Right lung (tissue), 5 donors: ENCODE data around the gene MRNIP. TPM values are rescaled to one million over a fixed set of nuclear protein-coding genes. Genes with fewer than 3 reads are reported as not detected.
"Not testable (repeated sequence)": the region's sequence is repeated elsewhere in the genome, so short reads cannot be mapped to it uniquely, and the experiment has no call there.

Experiments used
- DNase-seq, 2 donors: peaks; one replicate each; pipeline ENCODE4 v3.0.0-alpha.2; 2013
- polyA plus RNA-seq, 5 donors: library from polyadenylated mRNA; unstranded; fragments of 120-200 nt; gene quantifications; one replicate each; pipeline versions ENCODE4 v1.2.1 to v1.2.3, GENCODE V29; 2013; ENCODE audit warnings: inconsistent platforms in 1 of 5, low replicate concordance in 1 of 5; ENCODE audit not compliant: insufficient read length in 5 of 5, insufficient read depth in 1 of 5

Gene MRNIP
- polyA plus RNA-seq, 5 donors, result 38.9 to 53.4 (median 43.3) TPM

DNA sequence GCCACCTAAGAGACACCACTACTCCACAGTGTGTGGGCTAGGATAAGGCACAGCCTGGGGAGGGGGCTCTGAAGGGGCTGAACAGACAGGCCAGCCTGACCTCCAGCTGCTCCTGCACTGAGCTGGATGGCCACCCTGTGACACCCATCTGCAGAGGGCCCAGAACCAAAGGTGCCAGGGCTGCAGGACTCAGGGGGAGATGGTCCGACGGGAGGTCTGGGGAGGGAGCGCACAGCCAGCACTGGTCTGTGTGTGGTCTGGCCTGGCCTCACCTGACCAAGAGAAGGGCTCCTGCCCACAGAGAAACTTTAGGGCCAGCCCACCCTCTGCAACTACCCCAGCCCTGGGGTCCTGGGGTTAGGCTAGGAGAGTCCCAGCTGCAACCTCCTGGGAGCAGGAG, 64.0 kb downstream of the MRNIP start:
- DNase-seq, result no peak

DNA sequence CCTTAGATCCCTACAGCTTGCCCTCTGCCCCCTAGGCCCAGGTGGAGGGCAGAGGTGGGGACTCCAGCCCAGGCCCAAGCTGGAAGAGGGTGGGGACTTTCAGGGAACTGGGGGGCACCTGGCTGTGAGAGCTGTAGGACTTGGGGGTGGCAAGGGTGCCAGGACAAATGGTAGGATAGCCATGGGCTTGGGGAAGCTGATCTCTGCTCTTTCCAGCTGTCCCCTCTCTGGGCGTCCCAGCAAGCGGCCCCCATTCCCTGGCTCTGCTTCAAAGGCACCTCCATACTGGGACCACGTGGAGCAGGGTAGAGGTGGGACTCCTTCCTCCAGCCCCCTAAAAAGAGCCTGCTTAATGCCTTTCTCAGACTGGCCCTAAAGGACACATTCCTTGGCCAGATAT, 64.4 kb downstream of the MRNIP start:
- DNase-seq, result no peak

- no peak for DNase-seq
Measured at GRCh38 chr5:179793468-179794139, 65.0 kb downstream of the MRNIP start, which contains the start of gene LTC4S. LTC4S (plus strand) TSS chr5:179793986; CDS start chr5:179794081, 95 bp downstream.

DNA sequence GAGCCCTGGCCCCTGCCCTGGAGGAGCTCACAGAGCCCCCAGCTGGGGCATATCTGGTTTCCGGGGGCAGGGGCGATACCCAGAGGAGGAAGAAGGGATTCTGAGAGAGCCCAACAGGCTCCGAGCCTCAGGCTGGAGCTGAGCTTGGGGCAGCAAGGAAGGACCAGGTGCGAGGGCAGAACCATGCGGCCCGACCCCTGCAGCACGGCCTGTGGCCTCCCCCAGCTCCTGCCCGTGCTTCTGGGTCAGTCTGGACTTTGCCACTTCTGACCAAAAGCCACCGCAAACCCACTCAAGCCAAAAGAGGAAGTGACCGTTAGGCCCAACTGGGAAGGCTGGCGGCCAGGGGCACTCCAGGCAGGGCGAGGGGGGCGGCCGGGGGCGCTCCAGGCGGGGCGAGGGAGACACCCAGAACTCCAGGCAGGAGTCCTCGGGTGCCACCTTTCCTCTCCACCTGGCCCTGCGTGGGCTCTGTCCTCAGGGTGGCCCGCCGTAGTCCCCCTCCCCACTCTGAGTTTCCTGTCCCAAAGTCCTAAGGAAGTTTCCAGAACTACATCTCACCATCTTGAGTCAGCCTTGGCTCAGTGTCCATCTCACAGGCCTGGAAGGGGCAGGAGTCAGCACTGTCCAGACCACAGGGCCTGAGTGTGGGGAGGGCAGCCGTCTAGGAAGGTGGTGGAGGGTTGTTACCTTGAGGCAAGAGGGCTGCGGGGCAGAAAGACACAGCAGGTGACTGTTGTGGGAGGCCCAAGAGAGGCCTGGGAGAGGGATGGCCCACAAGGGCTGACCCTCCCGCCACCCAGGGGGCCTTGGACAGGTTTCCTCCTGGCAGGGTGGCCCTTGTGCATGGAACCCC, 65.8 kb downstream of the MRNIP start:
- no peak for DNase-seq

DNA sequence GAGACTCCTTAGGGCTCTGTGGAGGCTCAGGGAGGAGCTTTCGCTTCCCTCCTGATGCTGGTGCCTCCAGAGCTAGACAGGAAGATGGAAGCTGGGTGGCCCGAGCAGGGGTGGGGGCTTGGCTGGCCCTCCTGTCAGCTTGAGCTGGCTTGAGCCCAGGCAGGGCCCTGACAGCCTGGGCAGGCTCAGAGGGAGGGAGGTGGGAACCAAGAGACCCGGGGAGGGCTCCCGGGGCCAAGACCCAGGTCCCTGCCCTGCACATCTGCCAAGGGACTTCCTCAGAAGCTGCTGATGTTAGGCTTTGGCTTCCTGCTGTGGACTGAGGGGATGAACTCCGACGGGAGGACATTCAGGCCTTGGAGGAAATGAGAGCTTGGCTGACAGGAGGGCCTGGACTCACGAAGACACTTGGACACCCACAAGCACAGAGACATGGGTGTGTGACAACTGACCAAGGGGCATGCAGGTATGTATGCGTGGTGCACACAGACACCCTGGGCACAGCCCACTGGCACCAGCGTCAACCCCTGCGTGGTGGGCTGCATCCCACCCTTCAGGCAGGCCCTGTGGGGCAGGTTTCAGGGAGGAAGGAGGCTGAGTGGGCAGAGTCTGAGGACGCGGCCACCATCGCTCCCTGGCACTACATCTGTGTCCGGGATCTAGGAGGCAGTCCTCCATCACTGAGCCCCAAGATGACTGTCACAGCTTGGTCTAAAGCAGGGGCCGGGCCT, 66.6 kb downstream of the MRNIP start:
- DNase-seq, result no peak

DNA sequence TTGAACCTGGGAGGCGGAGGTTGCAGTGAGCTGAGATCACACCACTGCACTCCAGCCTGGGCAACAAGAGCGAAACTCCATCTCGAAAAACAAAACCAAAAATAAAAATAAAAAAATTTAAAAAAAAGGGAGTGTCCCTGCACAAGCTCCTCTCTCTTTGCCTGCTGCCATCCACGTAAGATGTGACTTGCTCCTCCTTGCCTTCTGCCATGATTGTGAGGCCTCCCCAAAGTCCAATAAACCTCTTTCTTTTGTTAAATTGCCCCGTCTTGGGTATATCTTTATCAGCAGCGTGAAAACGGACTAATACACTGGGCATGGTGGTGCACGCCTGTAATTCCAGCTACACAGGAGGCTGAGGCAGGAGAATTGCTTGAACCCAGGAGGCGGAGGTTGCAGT, 69.3 kb downstream of the MRNIP start:
- not testable (repeated sequence) for DNase-seq

DNA sequence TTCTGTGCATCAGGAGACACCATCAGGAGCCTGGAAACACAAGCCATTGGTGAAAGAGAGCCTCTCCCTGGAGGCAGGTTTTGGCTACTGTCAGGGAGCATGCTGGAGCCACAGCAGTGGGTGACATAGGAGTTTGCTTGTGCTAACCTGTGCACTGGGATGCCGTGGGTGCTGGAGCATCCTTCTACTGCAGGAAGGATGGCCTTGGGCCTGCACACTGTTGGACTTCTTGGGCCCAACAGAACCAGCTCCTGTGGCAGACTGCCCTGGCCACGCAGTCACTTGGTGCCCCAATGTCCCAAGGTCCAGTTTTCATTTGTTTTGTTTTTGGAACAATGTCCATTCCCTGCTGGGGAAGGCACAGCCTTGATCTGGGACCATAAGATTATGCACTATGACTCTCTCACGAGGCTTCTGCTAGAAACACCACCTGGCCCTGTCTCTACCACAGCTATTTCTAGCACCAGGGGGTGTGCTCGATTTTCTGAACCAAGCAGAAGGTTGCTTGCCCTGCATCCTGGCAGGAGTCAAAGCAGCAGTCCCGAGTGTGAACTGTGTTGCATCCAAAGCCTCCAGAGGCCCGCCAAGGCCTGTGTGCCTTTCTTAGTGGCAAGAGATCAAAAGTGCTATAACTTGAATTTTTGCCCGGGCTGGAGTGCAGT, 70.3 kb downstream of the MRNIP start:
- DNase-seq, result no peak

Other genes with a start within 250 kb of the MRNIP start
- 1,000 to 10,000 TPM; 1,262 to 1,948 (median 1,836) TPM for gene HNRNPH1, start 235.1 kb downstream of the MRNIP start, polyA plus RNA-seq
- gene CBY3, start 177.8 kb downstream of the MRNIP start, polyA plus RNA-seq, result 1 to 10 TPM in 1 of 5 donors, under 1 TPM in 4; 0.28 to 1.1 (median 0.77) TPM
- 100 to 1,000 TPM; 301 to 471 (median 437) TPM for gene CANX, start 159.8 kb downstream of the MRNIP start, polyA plus RNA-seq
- 10 to 100 TPM; 39.2 to 46.4 (median 43.1) TPM for gene MAML1, start 126.0 kb downstream of the MRNIP start, polyA plus RNA-seq
- 10 to 100 TPM in 1 of 5 donors, 1 to 10 TPM in 4; 3.0 to 10.5 (median 4.4) TPM for gene LTC4S, start 64.8 kb downstream of the MRNIP start, polyA plus RNA-seq
- gene MGAT4B, start 52.0 kb downstream of the MRNIP start, polyA plus RNA-seq, result 100 to 1,000 TPM in 2 of 5 donors, 10 to 100 TPM in 3; 84.5 to 115 (median 96.8) TPM
- gene SQSTM1, start 37.9 kb downstream of the MRNIP start, polyA plus RNA-seq, result 100 to 1,000 TPM in 2 of 5 donors, 10 to 100 TPM in 3; 68.4 to 113 (median 97.1) TPM
- 100 to 1,000 TPM in 1 of 5 donors, 10 to 100 TPM in 4; 76.3 to 100 (median 89.1) TPM for gene TBC1D9B, start 49.1 kb upstream of the MRNIP start, polyA plus RNA-seq
- 10 to 100 TPM; 67.4 to 75.8 (median 70.3) TPM for gene RNF130, start 212.9 kb upstream of the MRNIP start, polyA plus RNA-seq